ENCODE data around the gene CEP131.

Gene CEP131

GRCh38 chr17:81222906-81223761 lies at the start of gene CEP131:
TSS of gene CEP131 (minus strand) at chr17:81222965. CDS start at chr17:81220056, 2,909 bp downstream.
- Histone ChIP-seq H3K27ac (ENCODE audit: low read depth in 2 of 2, low read length in 2 of 2) (peak within 1 kb of the TSS in 1 of 2 donors; percentile 46), H3K36me3 (ENCODE audit: control insufficient read depth in 2 of 2, insufficient read depth in 2 of 2, low read length in 2 of 2) (no peaks in the 10 kb centered on the region), H3K9ac (ENCODE audit: low read depth in 1 of 2, low read length in 2 of 2) (peak within 1 kb of the TSS; percentile 52 to 82), H3K27me3 (ENCODE audit: control insufficient read depth in 2 of 2, insufficient read depth in 2 of 2, low read length in 2 of 2) (no peaks in the 10 kb centered on the region), H3K9me3 (ENCODE audit: control insufficient read depth in 2 of 2, low read length in 2 of 2) (no peaks in the 10 kb centered on the region), H3K4me1 (ENCODE audit: control insufficient read depth in 2 of 2, insufficient read depth in 2 of 2, low read length in 2 of 2) (peaks cover 18 to 21% of the 10 kb centered on the region in 2 donors), H3K4me3 (ENCODE audit: low read length in 2 of 2) (peak within 1 kb of the TSS; percentile 67 to 79)

DNA sequence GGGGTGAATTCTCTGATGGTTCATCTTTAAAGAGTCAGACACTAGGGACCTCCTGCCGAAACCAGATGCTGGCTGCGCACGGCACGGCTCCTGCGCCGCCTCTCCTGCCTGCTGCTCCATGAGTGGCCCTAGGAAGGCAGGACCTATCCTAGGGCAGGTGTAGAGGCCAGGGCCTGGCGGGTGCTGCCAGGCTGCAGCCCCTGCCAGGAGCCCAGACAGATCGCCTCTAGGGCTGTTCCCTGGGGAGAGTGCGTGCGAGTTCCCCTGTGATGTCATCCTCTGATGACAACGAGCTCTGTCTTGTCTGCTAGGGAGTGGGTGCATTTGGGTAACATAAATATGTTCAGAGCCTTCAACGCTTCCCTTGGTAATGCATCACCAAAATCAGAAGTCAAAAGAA lies 48.5 kb upstream of the CEP131 start:
- Histone ChIP-seq H3K27me3 (ENCODE audit: control insufficient read depth in 2 of 2, insufficient read depth in 2 of 2, low read length in 2 of 2) (no peaks in the 10 kb centered on the region), H3K4me3 (ENCODE audit: low read length in 2 of 2) (no peak overlapping the region), H3K36me3 (ENCODE audit: control insufficient read depth in 2 of 2, insufficient read depth in 2 of 2, low read length in 2 of 2) (peaks cover 67% of the 10 kb centered on the region in 2 donors), H3K4me1 (ENCODE audit: control insufficient read depth in 2 of 2, insufficient read depth in 2 of 2, low read length in 2 of 2) (no peaks in the 10 kb centered on the region), H3K9ac (ENCODE audit: low read depth in 1 of 2, low read length in 2 of 2) (no peak overlapping the region), H3K9me3 (ENCODE audit: control insufficient read depth in 2 of 2, low read length in 2 of 2) (no peaks in the 10 kb centered on the region), H3K27ac (ENCODE audit: low read depth in 2 of 2, low read length in 2 of 2) (no peak overlapping the region)

GRCh38 chr17:81270279-81270678 lies 47.5 kb upstream of the CEP131 start:
- Histone ChIP-seq H3K9ac (ENCODE audit: low read depth in 1 of 2, low read length in 2 of 2) (no peak overlapping the region), H3K27ac (ENCODE audit: low read depth in 2 of 2, low read length in 2 of 2) (no peak overlapping the region), H3K27me3 (ENCODE audit: control insufficient read depth in 2 of 2, insufficient read depth in 2 of 2, low read length in 2 of 2) (no peaks in the 10 kb centered on the region), H3K4me1 (ENCODE audit: control insufficient read depth in 2 of 2, insufficient read depth in 2 of 2, low read length in 2 of 2) (no peaks in the 10 kb centered on the region), H3K36me3 (ENCODE audit: control insufficient read depth in 2 of 2, insufficient read depth in 2 of 2, low read length in 2 of 2) (peaks cover 69% of the 10 kb centered on the region in 2 donors), H3K9me3 (ENCODE audit: control insufficient read depth in 2 of 2, low read length in 2 of 2) (no peaks in the 10 kb centered on the region), H3K4me3 (ENCODE audit: low read length in 2 of 2) (no peak overlapping the region)

DNA sequence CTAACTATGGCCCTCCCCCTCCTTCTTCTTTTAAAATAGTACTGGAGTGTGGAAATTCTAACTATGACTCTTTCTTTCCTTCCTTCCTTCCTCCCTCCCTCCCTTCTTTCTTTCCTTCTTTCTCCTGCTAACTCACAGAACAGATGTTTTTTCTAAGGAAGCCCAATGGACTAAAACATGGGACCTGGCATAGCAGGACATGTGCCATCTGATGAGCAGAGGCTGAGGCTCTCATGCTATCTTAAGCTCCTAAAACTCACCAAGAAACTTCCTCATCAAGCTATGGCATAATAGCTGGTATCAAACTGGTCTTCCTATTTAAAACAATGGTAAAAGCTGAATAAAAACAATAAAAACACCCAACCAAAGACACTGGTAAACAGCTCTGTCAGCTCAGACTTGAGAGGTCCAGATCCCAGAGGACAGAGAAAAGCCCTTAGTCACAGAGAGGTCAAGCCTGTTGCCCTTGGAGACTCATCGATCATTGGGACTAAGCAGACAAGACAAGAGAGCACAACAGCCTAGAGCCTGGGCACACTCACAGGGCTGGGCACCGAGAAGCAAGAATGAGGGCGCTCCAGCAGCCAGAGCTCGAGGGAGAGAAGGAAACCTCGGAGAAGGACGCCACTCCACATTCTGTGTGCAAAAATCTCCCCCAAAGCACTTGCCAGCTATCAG lies 44.8 kb upstream of the CEP131 start:
- H3K9me3 ChIP-seq (ENCODE audit: control insufficient read depth in 2 of 2, low read length in 2 of 2): no peaks in the 10 kb centered on the region
- H3K9ac ChIP-seq (ENCODE audit: low read depth in 1 of 2, low read length in 2 of 2): no peak overlapping the region
- H3K4me1 ChIP-seq (ENCODE audit: control insufficient read depth in 2 of 2, insufficient read depth in 2 of 2, low read length in 2 of 2): no peaks in the 10 kb centered on the region
- no peak overlapping the region for H3K27ac ChIP-seq (ENCODE audit: low read depth in 2 of 2, low read length in 2 of 2)
- peaks cover 59 to 67% of the 10 kb centered on the region in 2 donors for H3K36me3 ChIP-seq (ENCODE audit: control insufficient read depth in 2 of 2, insufficient read depth in 2 of 2, low read length in 2 of 2)
- H3K4me3 ChIP-seq (ENCODE audit: low read length in 2 of 2): no peak overlapping the region
- no peaks in the 10 kb centered on the region for H3K27me3 ChIP-seq (ENCODE audit: control insufficient read depth in 2 of 2, insufficient read depth in 2 of 2, low read length in 2 of 2)

DNA sequence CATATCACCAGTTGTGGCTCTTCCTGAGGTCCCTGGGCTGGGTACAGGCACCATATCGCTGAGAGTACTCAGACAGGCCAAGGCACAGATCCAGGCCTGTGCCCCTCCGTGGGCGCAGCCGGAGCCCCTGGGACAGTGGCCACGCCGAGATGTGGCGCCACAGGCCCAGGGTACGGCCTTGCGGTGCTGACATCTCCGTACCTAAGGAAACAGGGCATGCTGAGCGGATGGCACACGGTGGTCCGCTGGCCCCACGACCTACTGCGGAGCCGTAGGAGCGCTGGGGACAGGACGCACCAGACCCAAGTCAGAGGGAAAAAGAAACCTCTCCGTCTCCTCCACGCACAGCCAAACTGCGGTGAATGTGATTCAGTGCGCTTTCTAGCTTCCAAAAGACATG lies 42.8 kb upstream of the CEP131 start:
- H3K36me3 ChIP-seq (ENCODE audit: control insufficient read depth in 2 of 2, insufficient read depth in 2 of 2, low read length in 2 of 2): peaks cover 61 to 64% of the 10 kb centered on the region in 2 donors
- no peak overlapping the region for H3K4me3 ChIP-seq (ENCODE audit: low read length in 2 of 2)
- H3K4me1 ChIP-seq (ENCODE audit: control insufficient read depth in 2 of 2, insufficient read depth in 2 of 2, low read length in 2 of 2): no peaks in the 10 kb centered on the region
- no peaks in the 10 kb centered on the region for H3K9me3 ChIP-seq (ENCODE audit: control insufficient read depth in 2 of 2, low read length in 2 of 2)
- H3K27ac ChIP-seq (ENCODE audit: low read depth in 2 of 2, low read length in 2 of 2): no peak overlapping the region
- H3K27me3 ChIP-seq (ENCODE audit: control insufficient read depth in 2 of 2, insufficient read depth in 2 of 2, low read length in 2 of 2): no peaks in the 10 kb centered on the region
- no peak overlapping the region for H3K9ac ChIP-seq (ENCODE audit: low read depth in 1 of 2, low read length in 2 of 2)

GRCh38 chr17:81264640-81265039 lies 41.9 kb upstream of the CEP131 start:
- H3K36me3 ChIP-seq (ENCODE audit: control insufficient read depth in 2 of 2, insufficient read depth in 2 of 2, low read length in 2 of 2): peaks cover 56 to 63% of the 10 kb centered on the region in 2 donors
- no peak overlapping the region for H3K27ac ChIP-seq (ENCODE audit: low read depth in 2 of 2, low read length in 2 of 2)

GRCh38 chr17:81263371-81264181 lies 40.8 kb upstream of the CEP131 start:
- no peaks in the 10 kb centered on the region for H3K9me3 ChIP-seq (ENCODE audit: control insufficient read depth in 2 of 2, low read length in 2 of 2)
- H3K27ac ChIP-seq (ENCODE audit: low read depth in 2 of 2, low read length in 2 of 2): no peak overlapping the region
- H3K27me3 ChIP-seq (ENCODE audit: control insufficient read depth in 2 of 2, insufficient read depth in 2 of 2, low read length in 2 of 2): no peaks in the 10 kb centered on the region
- no peak overlapping the region for H3K9ac ChIP-seq (ENCODE audit: low read depth in 1 of 2, low read length in 2 of 2)
- no peak overlapping the region for H3K4me3 ChIP-seq (ENCODE audit: low read length in 2 of 2)
- H3K36me3 ChIP-seq (ENCODE audit: control insufficient read depth in 2 of 2, insufficient read depth in 2 of 2, low read length in 2 of 2): peaks cover 59 to 68% of the 10 kb centered on the region in 2 donors
- H3K4me1 ChIP-seq (ENCODE audit: control insufficient read depth in 2 of 2, insufficient read depth in 2 of 2, low read length in 2 of 2): no peaks in the 10 kb centered on the region

More at GRCh38 chr17:81264640-81265039, 41.9 kb upstream of the CEP131 start:
- no peak overlapping the region for H3K9ac ChIP-seq (ENCODE audit: low read depth in 1 of 2, low read length in 2 of 2)
- no peaks in the 10 kb centered on the region for H3K4me1 ChIP-seq (ENCODE audit: control insufficient read depth in 2 of 2, insufficient read depth in 2 of 2, low read length in 2 of 2)
- no peak overlapping the region for H3K4me3 ChIP-seq (ENCODE audit: low read length in 2 of 2)
- H3K27me3 ChIP-seq (ENCODE audit: control insufficient read depth in 2 of 2, insufficient read depth in 2 of 2, low read length in 2 of 2): no peaks in the 10 kb centered on the region
- H3K9me3 ChIP-seq (ENCODE audit: control insufficient read depth in 2 of 2, low read length in 2 of 2): no peaks in the 10 kb centered on the region

- Histone ChIP-seq H3K4me1 (ENCODE audit: control insufficient read depth in 2 of 2, insufficient read depth in 2 of 2, low read length in 2 of 2) (no peaks in the 10 kb centered on the region), H3K36me3 (ENCODE audit: control insufficient read depth in 2 of 2, insufficient read depth in 2 of 2, low read length in 2 of 2) (peaks cover 51 to 69% of the 10 kb centered on the region in 2 donors), H3K27ac (ENCODE audit: low read depth in 2 of 2, low read length in 2 of 2) (no peak overlapping the region), H3K9ac (ENCODE audit: low read depth in 1 of 2, low read length in 2 of 2) (no peak overlapping the region), H3K27me3 (ENCODE audit: control insufficient read depth in 2 of 2, insufficient read depth in 2 of 2, low read length in 2 of 2) (no peaks in the 10 kb centered on the region), H3K4me3 (ENCODE audit: low read length in 2 of 2) (no peak overlapping the region), H3K9me3 (ENCODE audit: control insufficient read depth in 2 of 2, low read length in 2 of 2) (no peaks in the 10 kb centered on the region)
Observed at GRCh38 chr17:81261582-81262336, 39.0 kb upstream of the CEP131 start.

DNA sequence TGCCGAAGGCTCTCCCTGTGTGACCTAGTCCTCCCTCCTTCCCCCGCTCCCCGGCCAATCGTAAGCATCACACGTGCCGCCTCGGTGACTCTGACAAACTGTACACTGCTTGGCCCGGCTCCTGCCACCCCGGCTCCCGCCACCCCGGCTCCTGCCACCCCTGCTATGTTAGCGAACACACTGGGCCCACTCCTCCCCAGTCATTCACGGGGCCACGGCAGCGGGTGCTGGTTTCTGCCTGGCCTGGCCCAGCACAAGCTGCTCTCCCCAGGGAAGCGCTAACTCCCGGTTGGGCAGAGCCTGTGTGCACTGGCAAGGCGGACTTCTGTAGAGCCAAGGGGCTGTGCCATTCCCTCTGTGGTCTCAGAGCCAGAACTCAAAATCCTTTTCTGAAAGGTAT lies 38.3 kb upstream of the CEP131 start:
- no peak overlapping the region for H3K27ac ChIP-seq (ENCODE audit: low read depth in 2 of 2, low read length in 2 of 2)
- H3K4me1 ChIP-seq (ENCODE audit: control insufficient read depth in 2 of 2, insufficient read depth in 2 of 2, low read length in 2 of 2): no peaks in the 10 kb centered on the region
- H3K9ac ChIP-seq (ENCODE audit: low read depth in 1 of 2, low read length in 2 of 2): no peak overlapping the region
- no peaks in the 10 kb centered on the region for H3K9me3 ChIP-seq (ENCODE audit: control insufficient read depth in 2 of 2, low read length in 2 of 2)
- H3K27me3 ChIP-seq (ENCODE audit: control insufficient read depth in 2 of 2, insufficient read depth in 2 of 2, low read length in 2 of 2): no peaks in the 10 kb centered on the region
- H3K36me3 ChIP-seq (ENCODE audit: control insufficient read depth in 2 of 2, insufficient read depth in 2 of 2, low read length in 2 of 2): peaks cover 49 to 66% of the 10 kb centered on the region in 2 donors
- no peak overlapping the region for H3K4me3 ChIP-seq (ENCODE audit: low read length in 2 of 2)

Data from mucosa of rectum (tissue), 2 donors.